ENCODE results near the gene EXT2.

EXT2 gene

GRCh38 chr11:44130751-44131150, 35.3 kb downstream of the EXT2 start:
- Histone ChIP-seq H2AFZ (ENCODE audit: low read length) (no peak overlapping the region), H3K4me2 (ENCODE audit: low read depth, low read length) (no peak overlapping the region), H3K27ac (ENCODE audit: low read length) (no peak overlapping the region), H3F3A (ENCODE audit: insufficient read depth, low read length) (no peaks in the 10 kb centered on the region), H3K36me3 (replicated peaks; ENCODE audit: insufficient read depth, low read length) (no peaks in the 10 kb centered on the region), H3K4me1 (ENCODE audit: low read length) (peaks cover 3% of the 10 kb centered on the region; the same call in 1 of the 2 replicates), H3K9me2 (replicated peaks; ENCODE audit: insufficient read depth, low read length) (no peaks in the 10 kb centered on the region), H3K4me3 (ENCODE audit: low read length) (no peak overlapping the region), H3K9me3 (replicated peaks; ENCODE audit: insufficient read depth, low read length) (no peaks in the 10 kb centered on the region), H3K79me2 (ENCODE audit: low read length) (no peaks in the 10 kb centered on the region), H4K20me1 (ENCODE audit: insufficient read depth, low read length) (no peaks in the 10 kb centered on the region), H3K27me3 (replicated peaks; ENCODE audit: insufficient read depth, low read length) (no peaks in the 10 kb centered on the region), H3K9ac (ENCODE audit: low read length) (no peak overlapping the region)
- TF ChIP-seq CTCF (IDR thresholded peaks at IDR 0.05; ENCODE audit: low read length) (no peak), EZH2 (optimal IDR thresholded peaks at IDR 0.05; ENCODE audit: low read depth, low read length) (no peak), EZH2phosphoT487 (IDR thresholded peaks at IDR 0.05; ENCODE audit: low read length) (no peak)
- DNase-seq: no peak

- Histone ChIP-seq H3K4me2 (ENCODE audit: low read depth, low read length) (no peak overlapping the region), H3K79me2 (ENCODE audit: low read length) (no peaks in the 10 kb centered on the region), H3K4me1 (ENCODE audit: low read length) (no peaks in the 10 kb centered on the region), H3K9ac (ENCODE audit: low read length) (no peak overlapping the region), H3K36me3 (replicated peaks; ENCODE audit: insufficient read depth, low read length) (no peaks in the 10 kb centered on the region), H3K27ac (ENCODE audit: low read length) (no peak overlapping the region), H3K9me3 (replicated peaks; ENCODE audit: insufficient read depth, low read length) (no peaks in the 10 kb centered on the region), H4K20me1 (ENCODE audit: insufficient read depth, low read length) (no peaks in the 10 kb centered on the region), H3F3A (ENCODE audit: insufficient read depth, low read length) (no peaks in the 10 kb centered on the region), H3K9me2 (replicated peaks; ENCODE audit: insufficient read depth, low read length) (no peaks in the 10 kb centered on the region), H3K4me3 (ENCODE audit: low read length) (no peak overlapping the region), H2AFZ (ENCODE audit: low read length) (no peak overlapping the region), H3K27me3 (replicated peaks; ENCODE audit: insufficient read depth, low read length) (no peaks in the 10 kb centered on the region)
- TF ChIP-seq EZH2phosphoT487 (IDR thresholded peaks at IDR 0.05; ENCODE audit: low read length) (no peak), CTCF (IDR thresholded peaks at IDR 0.05; ENCODE audit: low read length) (peak; percentile 54)
- no peak for DNase-seq
Measured at GRCh38 chr11:44133335-44133946, 38.0 kb downstream of the EXT2 start.

- no peaks in the 10 kb centered on the region for H3F3A ChIP-seq (ENCODE audit: insufficient read depth, low read length)
- TF ChIP-seq CTCF (IDR thresholded peaks at IDR 0.05; ENCODE audit: low read length) (no peak), EZH2phosphoT487 (IDR thresholded peaks at IDR 0.05; ENCODE audit: low read length) (no peak), EZH2 (optimal IDR thresholded peaks at IDR 0.05; ENCODE audit: low read depth, low read length) (no peak)
- DNase-seq: no peak
Measured at GRCh38 chr11:44134625-44135024, 39.1 kb downstream of the EXT2 start.

More at GRCh38 chr11:44134625-44135024, 39.1 kb downstream of the EXT2 start:
- Histone ChIP-seq H3K9me2 (replicated peaks; ENCODE audit: insufficient read depth, low read length) (no peaks in the 10 kb centered on the region), H2AFZ (ENCODE audit: low read length) (no peak overlapping the region), H3K4me3 (ENCODE audit: low read length) (no peak overlapping the region), H3K27ac (ENCODE audit: low read length) (no peak overlapping the region), H4K20me1 (ENCODE audit: insufficient read depth, low read length) (no peaks in the 10 kb centered on the region), H3K9ac (ENCODE audit: low read length) (no peak overlapping the region), H3K4me1 (ENCODE audit: low read length) (no peaks in the 10 kb centered on the region), H3K4me2 (ENCODE audit: low read depth, low read length) (no peak overlapping the region), H3K27me3 (replicated peaks; ENCODE audit: insufficient read depth, low read length) (no peaks in the 10 kb centered on the region), H3K9me3 (replicated peaks; ENCODE audit: insufficient read depth, low read length) (no peaks in the 10 kb centered on the region), H3K79me2 (ENCODE audit: low read length) (no peaks in the 10 kb centered on the region), H3K36me3 (replicated peaks; ENCODE audit: insufficient read depth, low read length) (no peaks in the 10 kb centered on the region)

Data from MM.1S (cell line).